NB4 (cell line): ENCODE data around the gene ETV6.
"Not testable (repeated sequence)": the region's sequence is repeated elsewhere in the genome, so short reads cannot be mapped to it uniquely, and the experiment has no call there.

Experiments used
- DNase-seq: peaks from one replicate; pipeline ENCODE4 v3.0.0; 2010; ENCODE audit warnings: low read depth
- H3K4me3 ChIP-seq: one replicate; pipeline ENCODE4 v1.5.1; 2011; ENCODE audit warnings: mild to moderate bottlenecking, low read depth, low read length, moderate library complexity
- CTCF ChIP-seq: IDR thresholded peaks from one replicate; pipeline ENCODE4 v1.5.1; 2012; ENCODE audit warnings: low read depth, low read length
- MAX ChIP-seq: IDR thresholded peaks from 2 replicates; pipeline ENCODE4 v1.6.1; 2011; ENCODE audit warnings: low read depth, low read length
- MYC ChIP-seq: IDR thresholded peaks from 2 replicates; pipeline ENCODE4 v1.6.1; 2011; ENCODE audit warnings: low read depth, low read length
- POLR2A ChIP-seq: IDR thresholded peaks from 2 replicates; pipeline ENCODE4 v1.6.1; 2011; ENCODE audit warnings: mild to moderate bottlenecking; ENCODE audit not compliant: insufficient read length; ENCODE audit errors: extremely low read depth

The ETV6 gene

GRCh38 chr12:11904124-11904523 is 254.7 kb downstream of the ETV6 start:
- no peak for TF ChIP-seq MAX
- TF ChIP-seq CTCF: no peak
- TF ChIP-seq POLR2A: no peak
- no peak for TF ChIP-seq MYC
- no peak for DNase-seq
- H3K4me3 ChIP-seq: no peak overlapping the region

GRCh38 chr12:11905534-11905933 is 256.1 kb downstream of the ETV6 start:
- DNase-seq: no peak
- TF ChIP-seq CTCF (no peak), MAX (no peak), MYC (no peak), POLR2A (no peak)
- no peak overlapping the region for H3K4me3 ChIP-seq

GRCh38 chr12:11906286-11906935 is 256.9 kb downstream of the ETV6 start:
- DNase-seq: no peak
- no peak overlapping the region for H3K4me3 ChIP-seq
- TF ChIP-seq POLR2A (no peak), CTCF (no peak), MAX (no peak), MYC (no peak)

GRCh38 chr12:11907625-11908024 is 258.2 kb downstream of the ETV6 start:
- H3K4me3 ChIP-seq: no peak overlapping the region
- DNase-seq: no peak
- TF ChIP-seq MYC (no peak), MAX (no peak)

GRCh38 chr12:11909406-11909805 is 259.9 kb downstream of the ETV6 start:
- not testable (repeated sequence) for H3K4me3 ChIP-seq, DNase-seq

- no peak for DNase-seq
- H3K4me3 ChIP-seq: no peak overlapping the region
- TF ChIP-seq MYC (no peak), MAX (no peak), POLR2A (no peak), CTCF (no peak)
Measured at GRCh38 chr12:11916113-11916512, 266.6 kb downstream of the ETV6 start.

GRCh38 chr12:11916771-11917170 is 267.3 kb downstream of the ETV6 start:
- no peak overlapping the region for H3K4me3 ChIP-seq
- DNase-seq: no peak
- TF ChIP-seq MAX (no peak), CTCF (no peak), MYC (no peak), POLR2A (no peak)
